Measurements from ENCODE around the gene KRT6A. TPM values are rescaled to one million over a fixed set of nuclear protein-coding genes. Genes with fewer than 3 reads are reported as not detected.

Gene KRT6A
- total RNA-seq, 4 donors from 2014 or later: not detected

DNA sequence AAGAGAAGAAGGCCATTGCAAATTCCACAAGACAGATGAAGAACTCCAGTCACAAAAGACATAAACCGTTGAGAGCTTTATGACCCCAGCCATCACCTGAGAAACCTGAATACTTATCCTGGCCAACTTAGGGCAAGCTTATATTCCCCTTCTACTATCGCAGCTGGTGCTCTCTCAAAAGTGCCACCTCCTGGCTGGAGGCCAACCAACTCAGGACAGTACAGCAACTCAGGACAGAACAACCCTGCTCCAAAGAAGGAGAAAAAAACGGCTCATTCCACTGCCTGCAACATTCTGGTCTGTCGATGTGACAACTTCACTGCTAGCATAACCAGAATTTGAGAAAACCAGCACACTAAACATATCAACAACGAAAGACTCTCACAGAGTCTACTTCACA, 31.4 kb downstream of the KRT6A start:
- H3K4me3 ChIP-seq: no peak overlapping the region
- TF ChIP-seq POLR2AphosphoS5 (IDR thresholded peaks at IDR 0.05): no peak
- TF ChIP-seq, protein P1, sequence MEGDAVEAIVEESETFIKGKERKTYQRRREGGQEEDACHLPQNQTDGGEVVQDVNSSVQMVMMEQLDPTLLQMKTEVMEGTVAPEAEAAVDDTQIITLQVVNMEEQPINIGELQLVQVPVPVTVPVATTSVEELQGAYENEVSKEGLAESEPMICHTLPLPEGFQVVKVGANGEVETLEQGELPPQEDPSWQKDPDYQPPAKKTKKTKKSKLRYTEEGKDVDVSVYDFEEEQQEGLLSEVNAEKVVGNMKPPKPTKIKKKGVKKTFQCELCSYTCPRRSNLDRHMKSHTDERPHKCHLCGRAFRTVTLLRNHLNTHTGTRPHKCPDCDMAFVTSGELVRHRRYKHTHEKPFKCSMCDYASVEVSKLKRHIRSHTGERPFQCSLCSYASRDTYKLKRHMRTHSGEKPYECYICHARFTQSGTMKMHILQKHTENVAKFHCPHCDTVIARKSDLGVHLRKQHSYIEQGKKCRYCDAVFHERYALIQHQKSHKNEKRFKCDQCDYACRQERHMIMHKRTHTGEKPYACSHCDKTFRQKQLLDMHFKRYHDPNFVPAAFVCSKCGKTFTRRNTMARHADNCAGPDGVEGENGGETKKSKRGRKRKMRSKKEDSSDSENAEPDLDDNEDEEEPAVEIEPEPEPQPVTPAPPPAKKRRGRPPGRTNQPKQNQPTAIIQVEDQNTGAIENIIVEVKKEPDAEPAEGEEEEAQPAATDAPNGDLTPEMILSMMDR (IDR thresholded peaks at IDR 0.05): no peak
- TF ChIP-seq POLR2A (IDR thresholded peaks at IDR 0.05): no peak
- TF ChIP-seq EP300 (IDR thresholded peaks at IDR 0.05; ENCODE audit: low read depth): no peak
- no peaks in the 10 kb centered on the region for H3K36me3 ChIP-seq
- in situ Hi-C loops (cut with MboI; ENCODE audit: low pct_ligation_motif_present in 1 of 4, low pct_unique_long_range_greater_than_20kb in 1 of 4, low sequenced_read_pairs in 3 of 4) (no loop called here), intact Hi-C loops (cut with DNase I; ENCODE audit: low total_unique reads) (no loop called here)
- no peaks in the 10 kb centered on the region for H3K4me1 ChIP-seq
- H3K9me3 ChIP-seq: no peaks in the 10 kb centered on the region
- H3K27ac ChIP-seq: no peak overlapping the region
- H3K27me3 ChIP-seq: no peaks in the 10 kb centered on the region
- peak; percentile 25 for DNase-seq
- WGBS, 2 donors (ENCODE audit: low coverage in 1 of 2): 10 to 37% methylated on average over 2 to 5 of the region's 5 CpGs

DNA sequence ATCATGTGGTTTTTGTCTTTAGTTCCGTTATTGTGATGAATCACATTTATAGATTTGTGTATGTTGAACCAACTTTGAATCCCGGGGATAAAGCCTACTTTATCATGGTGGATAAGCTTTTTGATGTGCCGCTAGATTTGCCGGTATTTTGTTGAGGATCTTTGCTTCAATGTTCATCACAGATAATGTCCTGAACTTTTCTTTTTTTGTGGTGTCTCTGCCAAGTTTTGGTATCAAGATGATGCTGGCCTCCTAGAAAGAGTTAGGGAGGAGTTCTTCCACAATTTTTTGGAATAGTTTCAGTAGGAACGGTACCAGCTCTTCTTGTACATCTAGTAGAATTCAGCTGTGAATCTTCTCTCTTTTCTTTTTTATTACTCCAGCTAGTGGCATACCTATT, 34.2 kb downstream of the KRT6A start:
- WGBS, 2 donors (ENCODE audit: low coverage in 1 of 2): 76 to 92% methylated on average over 5 of the region's 5 CpGs
- intact Hi-C loops (cut with DNase I; ENCODE audit: low total_unique reads): no loop called here

DNA sequence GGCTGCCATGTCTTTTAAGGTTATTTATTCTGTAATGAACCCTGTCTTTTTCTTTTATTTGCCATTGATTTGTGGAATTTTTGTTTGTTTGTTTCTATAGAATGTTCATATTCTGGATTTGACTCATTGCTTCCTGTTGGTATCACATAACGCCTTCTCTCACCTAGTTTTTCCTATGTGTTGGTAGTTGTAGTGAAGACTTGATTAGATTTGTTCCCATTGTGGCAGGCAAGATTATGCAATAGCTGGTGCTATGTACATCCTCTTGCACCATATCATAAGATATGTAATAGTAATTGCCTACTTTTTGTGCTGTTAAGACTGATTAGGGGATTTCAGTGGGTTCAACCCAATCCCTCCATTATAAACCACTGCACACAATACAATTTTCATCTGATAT, 37.2 kb downstream of the KRT6A start:
- in situ Hi-C loops (cut with MboI; ENCODE audit: low pct_ligation_motif_present in 1 of 4, low pct_unique_long_range_greater_than_20kb in 1 of 4, low sequenced_read_pairs in 3 of 4): no loop called here
- intact Hi-C loops (cut with DNase I; ENCODE audit: low total_unique reads): no loop called here

More for the DNA sequence above, 34.2 kb downstream of the KRT6A start:
- no peak for DNase-seq
- Histone ChIP-seq H3K4me1 (peaks cover 0 to 6% (median 0%) of the 10 kb centered on the region in 4 donors), H3K36me3 (no peaks in the 10 kb centered on the region), H3K9me3 (no peaks in the 10 kb centered on the region), H3K27ac (no peak overlapping the region), H3K27me3 (no peaks in the 10 kb centered on the region), H3K4me3 (no peak overlapping the region)
- TF ChIP-seq POLR2AphosphoS5 (IDR thresholded peaks at IDR 0.05) (no peak), EP300 (IDR thresholded peaks at IDR 0.05; ENCODE audit: low read depth) (no peak), POLR2A (IDR thresholded peaks at IDR 0.05) (no peak)
- TF ChIP-seq, protein P1 (IDR thresholded peaks at IDR 0.05): no peak
- in situ Hi-C loops (cut with MboI; ENCODE audit: low pct_ligation_motif_present in 1 of 4, low pct_unique_long_range_greater_than_20kb in 1 of 4, low sequenced_read_pairs in 3 of 4): no loop called here

DNA sequence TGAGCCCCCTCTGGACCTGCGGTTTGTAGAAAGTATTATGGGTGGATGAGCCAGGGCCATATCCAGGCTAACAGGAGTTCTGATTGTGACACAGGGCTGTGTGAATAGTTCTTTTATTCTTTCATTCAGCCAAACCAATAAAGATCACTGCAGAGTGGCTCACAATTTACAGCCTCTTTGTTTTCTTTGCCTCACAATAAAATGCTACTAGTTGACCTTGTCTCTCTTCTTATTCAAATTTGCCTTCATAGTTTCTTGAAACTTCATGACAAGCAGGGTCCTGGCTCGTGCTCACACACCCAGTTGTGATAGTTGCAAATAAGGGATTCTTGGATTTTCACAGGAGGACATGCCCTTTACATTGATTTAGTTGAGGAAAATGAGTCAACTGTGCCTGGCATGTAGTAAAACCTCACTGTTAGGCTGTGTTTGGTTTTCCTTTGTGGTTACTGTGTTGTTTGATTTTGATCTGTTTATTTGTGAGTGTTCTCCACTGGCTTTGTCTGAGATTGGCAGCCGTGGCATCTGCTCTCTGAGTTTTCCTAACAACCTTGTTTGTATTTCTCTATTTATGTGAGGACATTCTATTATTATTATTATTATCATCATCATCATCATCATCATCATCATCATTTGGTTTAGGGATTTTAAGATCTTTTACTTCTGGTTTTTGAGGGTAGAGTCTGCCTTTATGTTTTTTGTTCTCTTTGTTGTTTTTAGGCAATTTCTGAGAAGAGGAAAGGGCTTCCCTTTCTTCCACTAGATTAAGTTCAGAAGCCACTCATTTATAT, 38.5 kb downstream of the KRT6A start:
- in situ Hi-C loops (cut with MboI; ENCODE audit: low pct_ligation_motif_present in 1 of 4, low pct_unique_long_range_greater_than_20kb in 1 of 4, low sequenced_read_pairs in 3 of 4): no loop called here
- no peaks in the 10 kb centered on the region for H3K9me3 ChIP-seq
- DNase-seq: no peak
- H3K36me3 ChIP-seq: no peaks in the 10 kb centered on the region
- H3K27ac ChIP-seq: peak overlapping the region in 1 of 4 donors; percentile 23
- intact Hi-C loops (cut with DNase I; ENCODE audit: low total_unique reads): no loop called here
- TF ChIP-seq EP300 (IDR thresholded peaks at IDR 0.05; ENCODE audit: low read depth): no peak
- no peaks in the 10 kb centered on the region for H3K27me3 ChIP-seq
- H3K4me3 ChIP-seq: no peak overlapping the region
- 20 to 22% methylated on average over 3 of the region's 3 CpGs for WGBS, 2 donors (ENCODE audit: low coverage in 1 of 2)
- peaks cover 0 to 6% (median 0%) of the 10 kb centered on the region in 4 donors for H3K4me1 ChIP-seq

More for the DNA sequence above, 37.2 kb downstream of the KRT6A start:
- 50 to 80% methylated on average over 1 of the region's 1 CpG for WGBS, 2 donors (ENCODE audit: low coverage in 1 of 2)
- H3K36me3 ChIP-seq: no peaks in the 10 kb centered on the region
- H3K27me3 ChIP-seq: no peaks in the 10 kb centered on the region
- peaks cover 0 to 6% (median 0%) of the 10 kb centered on the region in 4 donors for H3K4me1 ChIP-seq
- DNase-seq: no peak
- H3K27ac ChIP-seq: no peak overlapping the region
- H3K9me3 ChIP-seq: no peaks in the 10 kb centered on the region
- no peak overlapping the region for H3K4me3 ChIP-seq
- TF ChIP-seq POLR2AphosphoS5 (IDR thresholded peaks at IDR 0.05) (no peak), EP300 (IDR thresholded peaks at IDR 0.05; ENCODE audit: low read depth) (no peak), POLR2A (IDR thresholded peaks at IDR 0.05) (no peak)
- TF ChIP-seq, protein P1 (IDR thresholded peaks at IDR 0.05): no peak

All from transverse colon (tissue), 4 donors.